MM.1S (cell line): ENCODE data around the gene GLUD1.
"Not testable (repeated sequence)": the region's sequence is repeated elsewhere in the genome, so short reads cannot be mapped to it uniquely, and the experiment has no call there.

ENCODE experiments used
- DNase-seq: peaks from one replicate; pipeline ENCODE4 v3.0.0-alpha.2; 2015
- H2AFZ ChIP-seq: fragments of 300-600 bp; sonication (generic); 2 replicates; pipeline ENCODE4 v1.6.0; 2016; ENCODE audit warnings: antibody characterized with exemption, low read length
- H3F3A ChIP-seq: fragments of 300-600 bp; sonication (generic); 2 replicates; pipeline ENCODE4 v1.6.1; 2016; ENCODE audit warnings: mild to moderate bottlenecking, antibody characterized with exemption, low read length, moderate library complexity, mixed read lengths; ENCODE audit not compliant: insufficient read depth
- H3K27ac ChIP-seq: fragments of 300-600 bp; sonication (generic); 2 replicates; pipeline ENCODE4 v1.5.1; 2016; ENCODE audit warnings: mild to moderate bottlenecking, low read length
- H3K27me3 ChIP-seq: fragments of 300-600 bp; sonication (generic); replicated peaks from 2 replicates; pipeline ENCODE4 v1.6.0; 2016; ENCODE audit warnings: low read length; ENCODE audit not compliant: insufficient read depth
- H3K36me3 ChIP-seq: fragments of 300-600 bp; sonication (generic); replicated peaks from 2 replicates; pipeline ENCODE4 v1.6.1; 2016; ENCODE audit warnings: mild to moderate bottlenecking, low read length, mixed read lengths; ENCODE audit not compliant: insufficient read depth
- H3K4me1 ChIP-seq: fragments of 300-600 bp; sonication (generic); 2 replicates; pipeline ENCODE4 v1.6.1; 2016; ENCODE audit warnings: low read length, mixed read lengths
- H3K4me2 ChIP-seq: fragments of 300-600 bp; sonication (generic); 2 replicates; pipeline ENCODE4 v1.6.0; 2016; ENCODE audit warnings: low read depth, low read length
- H3K4me3 ChIP-seq: fragments of 300-600 bp; sonication (generic); 2 replicates; pipeline ENCODE4 v1.5.1; 2016; ENCODE audit warnings: low read length, mixed read lengths
- H3K79me2 ChIP-seq: fragments of 300-600 bp; sonication (generic); 2 replicates; pipeline ENCODE4 v1.6.1; 2016; ENCODE audit warnings: mixed run types, low read length, mixed read lengths
- H3K9ac ChIP-seq: fragments of 300-600 bp; sonication (generic); 2 replicates; pipeline ENCODE4 v1.6.1; 2016; ENCODE audit warnings: low read length, mixed read lengths
- H3K9me2 ChIP-seq: fragments of 300-600 bp; sonication (generic); replicated peaks from 2 replicates; pipeline ENCODE4 v1.6.1; 2016; ENCODE audit warnings: mild to moderate bottlenecking, low read length, mixed read lengths; ENCODE audit not compliant: insufficient read depth
- H3K9me3 ChIP-seq: fragments of 300-600 bp; sonication (generic); replicated peaks from 2 replicates; pipeline ENCODE4 v1.6.1; 2016; ENCODE audit warnings: mild to moderate bottlenecking, low read length, mixed read lengths; ENCODE audit not compliant: insufficient read depth
- H4K20me1 ChIP-seq: fragments of 300-600 bp; sonication (generic); 2 replicates; pipeline ENCODE4 v1.6.1; 2016; ENCODE audit warnings: mild to moderate bottlenecking, low read length, moderate library complexity, mixed read lengths; ENCODE audit not compliant: insufficient read depth

Gene GLUD1

GRCh38 chr10:87132176-87132575, 37.5 kb upstream of the GLUD1 start:
- not testable (repeated sequence) for H3K9ac ChIP-seq, H3K27ac ChIP-seq, H3K4me2 ChIP-seq, H3K4me3 ChIP-seq, H4K20me1 ChIP-seq, H3K4me1 ChIP-seq, DNase-seq, H3K9me2 ChIP-seq, H3K36me3 ChIP-seq, H2AFZ ChIP-seq, H3K9me3 ChIP-seq, H3K79me2 ChIP-seq, H3F3A ChIP-seq, H3K27me3 ChIP-seq

- not testable (repeated sequence) for H3K9me2 ChIP-seq, H3K4me3 ChIP-seq, H3K79me2 ChIP-seq
Measured at GRCh38 chr10:87127607-87128156, 33.0 kb upstream of the GLUD1 start.

GRCh38 chr10:87127048-87127447, 32.4 kb upstream of the GLUD1 start:
- H3K36me3 ChIP-seq, DNase-seq, H2AFZ ChIP-seq, H3K4me1 ChIP-seq, H3K9me2 ChIP-seq, H3K4me2 ChIP-seq, H3K79me2 ChIP-seq, H4K20me1 ChIP-seq, H3K9me3 ChIP-seq, H3K4me3 ChIP-seq, H3F3A ChIP-seq, H3K27ac ChIP-seq, H3K9ac ChIP-seq, H3K27me3 ChIP-seq: not testable (repeated sequence)

More at GRCh38 chr10:87127607-87128156, 33.0 kb upstream of the GLUD1 start:
- H3K27me3 ChIP-seq, H3K4me1 ChIP-seq, H3K27ac ChIP-seq, H2AFZ ChIP-seq, H3K4me2 ChIP-seq, H3F3A ChIP-seq, H3K9me3 ChIP-seq, H4K20me1 ChIP-seq, H3K9ac ChIP-seq, H3K36me3 ChIP-seq, DNase-seq: not testable (repeated sequence)

GRCh38 chr10:87123351-87123750, 28.7 kb upstream of the GLUD1 start:
- H3K9me3 ChIP-seq, DNase-seq: not testable (repeated sequence)

GRCh38 chr10:87119029-87119428, 24.4 kb upstream of the GLUD1 start:
- H3K9ac ChIP-seq, H3K27ac ChIP-seq, H3K4me3 ChIP-seq, H3K27me3 ChIP-seq, H3K4me2 ChIP-seq, H3K9me3 ChIP-seq, H3K4me1 ChIP-seq, H3K9me2 ChIP-seq, DNase-seq, H3K79me2 ChIP-seq, H3F3A ChIP-seq, H3K36me3 ChIP-seq, H4K20me1 ChIP-seq, H2AFZ ChIP-seq: not testable (repeated sequence)

More at GRCh38 chr10:87123351-87123750, 28.7 kb upstream of the GLUD1 start:
- not testable (repeated sequence) for H3K9me2 ChIP-seq, H3K79me2 ChIP-seq, H3K27ac ChIP-seq, H3F3A ChIP-seq, H3K27me3 ChIP-seq, H3K36me3 ChIP-seq, H3K4me1 ChIP-seq, H4K20me1 ChIP-seq, H3K4me3 ChIP-seq, H3K9ac ChIP-seq, H3K4me2 ChIP-seq, H2AFZ ChIP-seq

- H3F3A ChIP-seq, H3K9ac ChIP-seq, H4K20me1 ChIP-seq, H3K9me2 ChIP-seq, DNase-seq, H3K4me2 ChIP-seq, H3K4me1 ChIP-seq, H3K79me2 ChIP-seq, H3K27me3 ChIP-seq, H2AFZ ChIP-seq, H3K9me3 ChIP-seq, H3K36me3 ChIP-seq, H3K4me3 ChIP-seq, H3K27ac ChIP-seq: not testable (repeated sequence)
Measured at GRCh38 chr10:87118122-87118521, 23.5 kb upstream of the GLUD1 start.
